Activated CD8-positive, alpha-beta T cell treated with anti-CD3 and anti-CD28 coated beads for 36 hours (primary cell): ENCODE results near the gene CD248. TPM values are rescaled to one million over a fixed set of nuclear protein-coding genes. Genes with fewer than 3 reads are reported as not detected.
A peak's percentile ranks its signal among the peaks of the same experiment; 100 is the strongest.

Experiments used
- ATAC-seq: fragments of 200-7000 bp; cut with Tn5 transposase; one replicate; pipeline ENCODE4 v1.10.0; 2021; ENCODE audit warnings: mild to moderate bottlenecking, moderate library complexity
- CTCF ChIA-PET: fragments of 350-600 bp; sonication (Branson Sonifier 250); formaldehyde crosslinking; loops from one replicate; lab custom pipeline; 2021; ENCODE audit warnings: antibody characterized with exemption; lab: Charles Lee
- POLR2A ChIA-PET: fragments of 350-600 bp; sonication (Branson Sonifier 250); formaldehyde crosslinking; loops from one replicate; lab custom pipeline; 2021; ENCODE audit warnings: antibody characterized with exemption; lab: Charles Lee
- DNase-seq: peaks from one replicate; pipeline ENCODE4 v3.0.0-alpha.2; 2020
- H3K27ac Mint-ChIP-seq: one replicate; pipeline ENCODE4 v1.8.0; 2021; ENCODE audit warnings: mild to moderate bottlenecking, mixed read lengths
- H3K27me3 Mint-ChIP-seq: one replicate; pipeline ENCODE4 v1.8.0; 2021; ENCODE audit warnings: mixed read lengths
- H3K36me3 Mint-ChIP-seq: one replicate; pipeline ENCODE4 v1.8.0; 2021; ENCODE audit warnings: low read depth, mixed read lengths
- H3K4me1 Mint-ChIP-seq: one replicate; pipeline ENCODE4 v1.8.0; 2021; ENCODE audit warnings: low read depth, mixed read lengths
- H3K4me3 Mint-ChIP-seq: one replicate; pipeline ENCODE4 v1.8.0; 2021; ENCODE audit warnings: mild to moderate bottlenecking, moderate library complexity, mixed read lengths
- H3K9me3 Mint-ChIP-seq: one replicate; pipeline ENCODE4 v1.8.0; 2021; ENCODE audit warnings: mixed read lengths
- CTCF ChIP-seq: fragments of 200-600 bp; IDR thresholded peaks from one replicate; pipeline ENCODE4 v1.8.0; 2022; ENCODE audit warnings: antibody characterized with exemption, mild to moderate bottlenecking
- intact Hi-C: fragments of 100-400 bp; cut with micrococcal nuclease; formaldehyde crosslinking; loops from one replicate; pipeline ENCODE4 v1.10.0; 2022
- total RNA-seq, 2 experiments: library from RNA; stranded (reverse); gene quantifications; one replicate each; pipeline ENCODE4 v1.2.3, GENCODE V29; 2021

The CD248 gene
- total RNA-seq: 10 to 100 TPM; 16.3 to 16.8 TPM

GRCh38 chr11:66316849-66317251 lies at the start of gene CD248:
TSS of gene CD248 (minus strand) at chr11:66317044. CDS start at chr11:66317027, 17 bp downstream.
- peaks cover 12% of the 10 kb centered on the region for H3K36me3 Mint-ChIP-seq
- intact Hi-C loops: no loop called here
- peaks cover 6% of the 10 kb centered on the region for H3K9me3 Mint-ChIP-seq
- ATAC-seq: no peak
- ChIA-PET CTCF (interaction anchor here (1.0 to 10.2 kb wide), 5 partner anchors 10 to 69 kb away, joined by 3 to 149 read pairs (median 12); partner anchors contain the start of gene RIN1), POLR2A (interaction anchor here (0.5 to 6.9 kb wide), 7 partner anchors 10 to 484 kb away, joined by 3 to 38 read pairs (median 3); partner anchors contain the start of genes B4GAT1, BRMS1, RIN1 and SNX32)
- no peaks in the 10 kb centered on the region for H3K27me3 Mint-ChIP-seq
- no peak for TF ChIP-seq CTCF
- peak; percentile 56 for DNase-seq
- peak within 1 kb of the TSS; percentile 97 for H3K27ac Mint-ChIP-seq
- H3K4me3 Mint-ChIP-seq: peak within 1 kb of the TSS; percentile 80
- H3K4me1 Mint-ChIP-seq: peaks cover 49% of the 10 kb centered on the region

- Mint-ChIP-seq H3K9me3 (no peaks in the 10 kb centered on the region), H3K36me3 (peaks cover 20% of the 10 kb centered on the region), H3K4me3 (no peak overlapping the region), H3K4me1 (peaks cover 16% of the 10 kb centered on the region), H3K27me3 (no peaks in the 10 kb centered on the region), H3K27ac (no peak overlapping the region)
- ChIA-PET POLR2A (interaction anchor here (0.7 to 1.2 kb wide), 3 partner anchors 15 to 93 kb away, joined by 3 read pairs; no protein-coding TSS in a partner anchor), CTCF (interaction anchor here (1.0 to 6.9 kb wide), 10 partner anchors 9 to 64 kb away, joined by 3 to 51 read pairs (median 4); partner anchors contain the start of gene BRMS1)
- no peak for TF ChIP-seq CTCF
- no peak for ATAC-seq
- intact Hi-C loops: no loop called here
- no peak for DNase-seq
Measured at GRCh38 chr11:66365711-66366619, 49.1 kb upstream of the CD248 start.

- intact Hi-C loops: no loop called here
Measured at GRCh38 chr11:66365166-66365565, 48.3 kb upstream of the CD248 start.

GRCh38 chr11:66363805-66364535 lies 47.1 kb upstream of the CD248 start:
- no peak overlapping the region for H3K27ac Mint-ChIP-seq
- ATAC-seq: peak; percentile 92
- no peaks in the 10 kb centered on the region for H3K27me3 Mint-ChIP-seq

More at GRCh38 chr11:66365166-66365565, 48.3 kb upstream of the CD248 start:
- DNase-seq (no peak), ATAC-seq (no peak)
- CTCF ChIA-PET: interaction anchor here (1.0 to 6.9 kb wide), 8 partner anchors 10 to 63 kb away, joined by 3 to 51 read pairs (median 6); partner anchors contain the start of gene BRMS1
- Mint-ChIP-seq H3K9me3 (no peaks in the 10 kb centered on the region), H3K27me3 (no peaks in the 10 kb centered on the region), H3K27ac (no peak overlapping the region), H3K36me3 (peaks cover 18% of the 10 kb centered on the region), H3K4me3 (no peak overlapping the region), H3K4me1 (peaks cover 11% of the 10 kb centered on the region)
- no peak for TF ChIP-seq CTCF
- POLR2A ChIA-PET: interaction anchor here (0.7 kb wide), 1 partner anchor 17 kb away, joined by 3 read pairs; no protein-coding TSS in a partner anchor

More at GRCh38 chr11:66363805-66364535, 47.1 kb upstream of the CD248 start:
- DNase-seq: peak; percentile 88
- CTCF ChIA-PET: interaction anchor here (0.5 to 6.9 kb wide), 25 partner anchors 8 to 494 kb away, joined by 3 to 51 read pairs (median 4); partner anchors contain the start of genes B4GAT1, BRMS1 and SLC29A2
- no peak overlapping the region for H3K4me3 Mint-ChIP-seq
- TF ChIP-seq CTCF: peak; percentile 93
- no peaks in the 10 kb centered on the region for H3K9me3 Mint-ChIP-seq
- POLR2A ChIA-PET: interaction anchor here (1.5 to 2.0 kb wide), 2 partner anchors 14 to 19 kb away, joined by 3 to 9 read pairs; partner anchors contain the start of gene BRMS1
- peaks cover 12% of the 10 kb centered on the region for H3K36me3 Mint-ChIP-seq
- intact Hi-C loops: no loop called here
- H3K4me1 Mint-ChIP-seq: peaks cover 4% of the 10 kb centered on the region
